Calu3 (cell line): ENCODE results near the gene LIMS2. TPM values are rescaled to one million over a fixed set of nuclear protein-coding genes. Genes with fewer than 3 reads are reported as not detected.

Experiments used
- BruUV-seq: library from RNA; stranded (reverse); fragments of 400-500 nt; replicated peaks from 2 replicates; lab custom pipeline; 2021; lab: Mats Ljungman, UMichigan
- CTCF ChIA-PET: fragments of 300-600 bp; sonication (Branson Sonifier 250); formaldehyde crosslinking; loops from one replicate; lab custom pipeline; 2022; ENCODE audit warnings: antibody characterized with exemption; lab: Charles Lee
- DNase-seq: peaks from one replicate; pipeline ENCODE4 v3.0.0; 2022
- H3K27ac Mint-ChIP-seq: one replicate; pipeline ENCODE4 v1.8.0; 2022; ENCODE audit warnings: mixed read lengths; ENCODE audit not compliant: unreplicated experiment
- H3K27me3 Mint-ChIP-seq: one replicate; pipeline ENCODE4 v1.8.0; 2022; ENCODE audit warnings: mixed read lengths; ENCODE audit not compliant: unreplicated experiment
- H3K36me3 Mint-ChIP-seq: one replicate; pipeline ENCODE4 v1.8.0; 2022; ENCODE audit warnings: mild to moderate bottlenecking, moderate library complexity, mixed read lengths; ENCODE audit not compliant: insufficient read depth, unreplicated experiment
- H3K4me1 Mint-ChIP-seq: one replicate; pipeline ENCODE4 v1.8.0; 2022; ENCODE audit warnings: mild to moderate bottlenecking, low read depth, mixed read lengths; ENCODE audit not compliant: unreplicated experiment
- H3K4me3 Mint-ChIP-seq: one replicate; pipeline ENCODE4 v1.8.0; 2022; ENCODE audit warnings: mild to moderate bottlenecking, low read depth, moderate library complexity, mixed read lengths; ENCODE audit not compliant: unreplicated experiment
- H3K9me3 Mint-ChIP-seq: one replicate; pipeline ENCODE4 v1.8.0; 2022; ENCODE audit warnings: low read depth, mixed read lengths; ENCODE audit not compliant: unreplicated experiment
- intact Hi-C: fragments of 100-400 bp; cut with micrococcal nuclease; formaldehyde crosslinking; loops from one replicate; pipeline ENCODE4 v1.10.0; 2022; ENCODE audit not compliant: unreplicated experiment
- total RNA-seq: library from RNA; stranded (reverse); gene quantifications from 2 replicates; pipeline ENCODE4 v1.2.3, GENCODE V29; 2022
- TF ChIP-seq, protein P1 (sequence below): fragments of 200-600 bp; IDR thresholded peaks from one replicate; pipeline ENCODE4 v1.8.0; 2022; ENCODE audit warnings: antibody characterized with exemption; ENCODE audit not compliant: unreplicated experiment

Gene LIMS2
- total RNA-seq, 1 experiment from 2014 or later: 0.31 TPM

DNA sequence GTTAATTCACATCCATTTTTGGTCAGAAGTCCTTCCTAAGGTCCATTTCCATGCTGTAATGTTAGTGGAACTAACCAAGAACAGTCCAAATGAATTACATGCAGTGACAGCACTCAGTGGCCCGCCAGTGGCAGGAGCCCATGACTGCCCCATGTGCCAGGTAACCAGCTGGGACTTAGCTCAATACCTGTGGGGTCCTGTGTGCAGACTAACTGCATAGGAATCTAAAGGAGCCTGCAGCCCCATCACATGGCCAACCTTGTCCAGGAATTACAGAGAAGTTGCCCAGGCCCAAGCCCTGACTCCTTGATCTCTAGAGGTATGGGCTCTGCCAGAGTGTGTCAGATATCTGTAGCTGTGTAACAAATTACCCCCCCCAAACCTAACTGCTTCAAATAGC, 64.8 kb downstream of the LIMS2 start:
- no TSS peak for BruUV-seq
- CTCF ChIA-PET: no interaction called here
- DNase-seq: no peak
- Mint-ChIP-seq H3K9me3 (peaks cover 6% of the 10 kb centered on the region), H3K4me1 (no peaks in the 10 kb centered on the region), H3K27ac (no peak overlapping the region), H3K4me3 (no peak overlapping the region), H3K27me3 (peaks cover 74% of the 10 kb centered on the region), H3K36me3 (no peaks in the 10 kb centered on the region)
- TF ChIP-seq, protein P1, sequence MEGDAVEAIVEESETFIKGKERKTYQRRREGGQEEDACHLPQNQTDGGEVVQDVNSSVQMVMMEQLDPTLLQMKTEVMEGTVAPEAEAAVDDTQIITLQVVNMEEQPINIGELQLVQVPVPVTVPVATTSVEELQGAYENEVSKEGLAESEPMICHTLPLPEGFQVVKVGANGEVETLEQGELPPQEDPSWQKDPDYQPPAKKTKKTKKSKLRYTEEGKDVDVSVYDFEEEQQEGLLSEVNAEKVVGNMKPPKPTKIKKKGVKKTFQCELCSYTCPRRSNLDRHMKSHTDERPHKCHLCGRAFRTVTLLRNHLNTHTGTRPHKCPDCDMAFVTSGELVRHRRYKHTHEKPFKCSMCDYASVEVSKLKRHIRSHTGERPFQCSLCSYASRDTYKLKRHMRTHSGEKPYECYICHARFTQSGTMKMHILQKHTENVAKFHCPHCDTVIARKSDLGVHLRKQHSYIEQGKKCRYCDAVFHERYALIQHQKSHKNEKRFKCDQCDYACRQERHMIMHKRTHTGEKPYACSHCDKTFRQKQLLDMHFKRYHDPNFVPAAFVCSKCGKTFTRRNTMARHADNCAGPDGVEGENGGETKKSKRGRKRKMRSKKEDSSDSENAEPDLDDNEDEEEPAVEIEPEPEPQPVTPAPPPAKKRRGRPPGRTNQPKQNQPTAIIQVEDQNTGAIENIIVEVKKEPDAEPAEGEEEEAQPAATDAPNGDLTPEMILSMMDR: no peak
- intact Hi-C loops: no loop called here

DNA sequence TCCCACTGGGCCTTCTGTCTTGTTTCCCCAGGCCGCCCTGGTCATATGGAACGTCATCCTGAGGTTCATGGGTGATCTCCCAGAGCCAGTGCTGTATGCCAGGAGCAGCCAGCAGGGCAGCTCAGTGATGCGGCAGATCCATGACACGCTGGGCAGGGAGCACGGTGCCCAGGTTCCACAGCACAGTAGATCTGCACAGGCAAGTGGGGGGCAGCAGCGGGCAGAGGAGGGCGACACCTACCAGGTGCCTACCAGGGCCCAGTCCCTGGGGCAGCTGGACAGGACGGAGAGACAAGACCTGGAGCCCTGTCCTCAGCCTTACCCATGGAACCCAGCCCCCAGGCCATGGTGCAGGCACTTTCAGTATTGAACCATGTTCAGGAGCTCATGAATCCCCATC, 65.5 kb downstream of the LIMS2 start:
- TF ChIP-seq, protein P1: no peak
- intact Hi-C loops: no loop called here
- Mint-ChIP-seq H3K36me3 (no peaks in the 10 kb centered on the region), H3K27me3 (peaks cover 74% of the 10 kb centered on the region), H3K4me3 (no peak overlapping the region), H3K4me1 (no peaks in the 10 kb centered on the region), H3K27ac (no peak overlapping the region), H3K9me3 (peaks cover 6% of the 10 kb centered on the region)
- CTCF ChIA-PET: no interaction called here
- BruUV-seq: no TSS peak
- DNase-seq: no peak

DNA sequence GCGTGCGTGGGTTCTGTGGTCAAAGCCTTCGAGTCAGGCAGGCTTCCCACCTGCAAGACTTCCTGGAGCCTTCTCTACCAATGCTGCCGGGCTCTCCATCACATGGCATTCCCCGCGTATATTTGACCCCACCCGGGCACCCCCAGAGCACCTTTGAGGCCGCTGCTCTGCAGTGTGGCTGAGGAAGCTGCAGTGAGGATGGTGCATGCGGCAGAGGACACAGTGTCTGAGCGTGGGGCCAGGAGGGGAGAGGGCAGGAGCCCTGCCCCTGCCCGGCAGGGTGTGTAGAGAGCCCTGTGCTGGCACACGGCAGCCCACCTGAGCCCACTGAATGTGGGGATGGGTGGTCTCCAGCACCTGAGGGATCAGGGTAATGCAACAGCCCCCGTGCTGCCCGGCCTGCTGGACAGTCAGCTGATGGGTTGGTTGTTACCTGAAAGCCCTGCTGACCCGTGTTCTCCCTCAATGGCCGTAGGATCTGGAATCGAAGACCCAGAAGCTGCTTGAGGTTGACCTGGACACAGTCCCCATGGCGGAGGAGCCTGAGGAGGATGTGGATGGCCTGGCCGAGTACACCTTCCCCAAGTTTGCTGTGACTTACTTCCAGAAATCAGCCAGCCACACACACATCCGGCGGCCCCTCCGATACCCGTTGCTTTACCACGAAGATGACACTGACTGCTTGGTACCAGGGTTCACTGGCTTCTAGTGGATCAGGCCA, 66.1 kb downstream of the LIMS2 start:
- Mint-ChIP-seq H3K4me1 (no peaks in the 10 kb centered on the region), H3K9me3 (peaks cover 6% of the 10 kb centered on the region), H3K4me3 (no peak overlapping the region), H3K27ac (no peak overlapping the region), H3K36me3 (no peaks in the 10 kb centered on the region), H3K27me3 (peaks cover 74% of the 10 kb centered on the region)
- TF ChIP-seq, protein P1: no peak
- BruUV-seq: no TSS peak
- CTCF ChIA-PET: no interaction called here
- no peak for DNase-seq
- intact Hi-C loops: no loop called here

DNA sequence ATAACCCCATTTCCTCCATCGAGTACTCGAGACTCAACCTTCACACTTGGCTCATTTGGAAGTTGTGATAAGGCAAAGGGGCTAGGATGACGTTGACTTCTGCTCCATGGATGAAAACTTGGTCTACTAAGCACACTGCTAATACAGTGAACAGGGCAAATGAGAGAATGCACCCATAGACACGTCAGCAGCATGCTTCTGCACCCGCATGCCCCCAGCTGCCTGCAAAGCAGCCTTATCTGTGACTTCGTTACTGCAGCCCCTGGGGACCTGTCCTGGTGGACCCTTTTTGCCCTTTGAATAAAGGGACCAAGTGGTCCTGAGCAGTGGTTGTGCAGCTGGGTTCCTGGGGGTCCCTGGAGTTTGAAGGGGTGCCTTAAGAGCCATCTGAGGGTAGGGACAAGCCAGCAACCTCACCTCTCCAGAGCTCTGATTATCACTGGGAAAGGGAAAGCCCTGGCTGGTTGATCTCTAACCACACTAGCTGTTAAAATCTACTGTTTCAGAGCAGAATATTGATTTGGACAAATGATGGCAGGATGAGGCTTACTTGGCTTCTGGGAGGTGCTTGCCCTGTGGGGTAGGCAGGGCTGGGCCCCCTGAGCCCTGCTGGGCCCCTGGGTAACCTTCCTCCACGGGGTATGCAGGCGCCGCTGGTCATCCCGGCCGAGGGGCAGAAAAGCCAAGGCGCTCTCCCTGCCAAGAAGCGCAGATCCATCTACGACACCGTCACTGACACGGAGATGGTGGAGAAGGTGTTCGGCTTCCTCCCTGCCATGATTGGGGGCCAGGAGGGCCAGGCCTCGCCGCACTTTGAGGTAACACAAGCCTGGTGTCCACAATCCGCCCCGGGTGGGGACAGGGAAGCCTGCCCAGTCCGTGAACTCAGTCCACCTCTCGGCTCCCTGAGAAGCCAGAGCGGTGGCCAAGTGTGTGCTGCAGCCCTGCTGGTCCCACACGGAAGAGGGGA, 67.0 kb downstream of the LIMS2 start:
- Mint-ChIP-seq H3K27ac (no peak overlapping the region), H3K4me1 (no peaks in the 10 kb centered on the region), H3K36me3 (no peaks in the 10 kb centered on the region), H3K27me3 (peaks cover 74% of the 10 kb centered on the region), H3K9me3 (peaks cover 3% of the 10 kb centered on the region), H3K4me3 (no peak overlapping the region)
- TF ChIP-seq, protein P1: no peak
- intact Hi-C loops: no loop called here
- BruUV-seq: no TSS peak
- no peak for DNase-seq
- CTCF ChIA-PET: no interaction called here
